ENCODE measurements around the gene MAP3K5. TPM values are rescaled to one million over a fixed set of nuclear protein-coding genes. Genes with fewer than 3 reads are reported as not detected.

The MAP3K5 gene
- total and polyA plus RNA-seq, 2 of the 8 experiments (the other 6 are each of a cell fraction or from before 2014, with no cell fraction given): 0.63 to 2.6 TPM

GRCh38 chr6:136769759-136770158 is 22.5 kb downstream of the MAP3K5 start (continued):
- TF ChIP-seq ATF2 (IDR thresholded peaks at IDR 0.05; ENCODE audit: low read length) (no peak), BRCA1 (IDR thresholded peaks at IDR 0.05; ENCODE audit: low read depth, low read length) (no peak), KDM1A (IDR thresholded peaks at IDR 0.05; ENCODE audit: borderline replicate concordance, low read length) (no peak), ZNF274 (IDR thresholded peaks at IDR 0.05; ENCODE audit: borderline replicate concordance, extremely low read depth, low read length) (no peak), USF2 (IDR thresholded peaks at IDR 0.05; ENCODE audit: low read length) (no peak), CTBP2 (IDR thresholded peaks at IDR 0.05; ENCODE audit: borderline replicate concordance, insufficient read depth, insufficient read length, low read length) (no peak)

Measured in H1 (cell line).